ENCODE results near the gene NUDT14. TPM values are rescaled to one million over a fixed set of nuclear protein-coding genes. Genes with fewer than 3 reads are reported as not detected.
A peak's percentile ranks its signal among the peaks of the same experiment; 100 is the strongest.

The NUDT14 gene
- total and polyA plus RNA-seq, 2 of the 4 experiments (the other 2 are of a cell fraction): 5.6 to 9.3 TPM

GRCh38 chr14:105192866-105193731, 12.0 kb upstream of the NUDT14 start:
- H3K14ac ChIP-seq (replicated peaks; ENCODE audit: low read depth, low read length): no peak overlapping the region
- in situ Hi-C loops (cut with MboI; ENCODE audit: low sequenced_read_pairs) (no loop called here), intact Hi-C loops (cut with micrococcal nuclease) (no loop called here), dilution Hi-C loops (cut with HindIII; ENCODE audit: low sequenced_read_pairs, unreplicated experiment) (no loop called here)
- no peak overlapping the region for H2BK5ac ChIP-seq (ENCODE audit: low read depth, low read length, poor library complexity, severe bottlenecking)
- CTCF ChIA-PET: no interaction called here
- DNase-seq (peak; percentile 35), ATAC-seq (ENCODE audit: low read depth) (peak; percentile 50)
- WGBS, 2 experiments (ENCODE audit: extremely low coverage in 2 of 2, insufficient read length in 1 of 2): 40% methylated on average over 2 of the region's 29 CpGs; no CpG with 5 or more reads in 1 of the 2 experiments
- peaks cover 35% of the 10 kb centered on the region for H3K27me3 ChIP-seq (ENCODE audit: control insufficient read depth, insufficient read depth, low read length)
- H3K23ac ChIP-seq (ENCODE audit: low read depth, low read length): no peak overlapping the region
- no peak overlapping the region for H3K4me3 ChIP-seq (ENCODE audit: insufficient read depth, low read depth, low read length)
- H4K91ac ChIP-seq (ENCODE audit: insufficient read depth, low read depth, low read length): no peak overlapping the region; the same call in 1 of the 2 replicates
- no peaks in the 10 kb centered on the region for H3K36me3 ChIP-seq (ENCODE audit: control insufficient read depth, insufficient read depth, low read length)
- no peak overlapping the region for H3K18ac ChIP-seq (ENCODE audit: low read depth, low read length)
- H3K9ac ChIP-seq (ENCODE audit: low read depth, low read length): no peak overlapping the region
- H3K9me1 ChIP-seq (ENCODE audit: insufficient read depth, low read length): no peaks in the 10 kb centered on the region
- no peaks in the 10 kb centered on the region for H3K79me1 ChIP-seq (ENCODE audit: low read depth in 1 of 2, low read length in 2 of 2)
- H2AK5ac ChIP-seq (ENCODE audit: low read depth, low read length): peak overlapping the region; percentile 1; the same call in 1 of the 2 replicates
- BruUV-seq (replicated peaks): no TSS peak
- peaks cover 4% of the 10 kb centered on the region; the same call in 1 of the 2 replicates for H3K9me3 ChIP-seq (ENCODE audit: control insufficient read depth, insufficient read depth, low read length)
- no peak overlapping the region; the same call in 1 of the 2 replicates for H3K4me2 ChIP-seq (ENCODE audit: low read depth, low read length)
- no peak overlapping the region; the same call in 1 of the 2 replicates for H3K27ac ChIP-seq (ENCODE audit: insufficient read depth, low read length)
- H3K4ac ChIP-seq (ENCODE audit: low read depth, low read length): no peak overlapping the region; the same call in 1 of the 2 replicates
- H2AFZ ChIP-seq (replicated peaks; ENCODE audit: low read length, poor library complexity): peak overlapping the region; percentile 88
- peaks cover 10% of the 10 kb centered on the region; the same call in 1 of the 2 replicates for H3K4me1 ChIP-seq (ENCODE audit: control insufficient read depth, insufficient read depth, low read length)
- peak overlapping the region; percentile 63 to 71 for H4K8ac ChIP-seq (ENCODE audit: low read depth in 2 of 2, low read length in 2 of 2)
- H2AK9ac ChIP-seq (replicated peaks; ENCODE audit: low read depth, low read length, poor library complexity): peak overlapping the region; percentile 87
- H2BK20ac ChIP-seq (ENCODE audit: low read depth, low read length): no peak overlapping the region
- H2BK15ac ChIP-seq (ENCODE audit: low read depth, low read length): no peak overlapping the region
- POLR2A ChIA-PET (ENCODE audit: unreplicated experiment): no interaction called here
- H4K5ac ChIP-seq (ENCODE audit: low read depth, low read length): 0 out of 2 replicates have a peak overlapping the region, but pooled peaks have one; percentile 5
- H4K20me1 ChIP-seq (ENCODE audit: insufficient read depth, low read length): no peaks in the 10 kb centered on the region
- H2BK120ac ChIP-seq (ENCODE audit: low read depth, low read length): no peak overlapping the region
- H3K56ac ChIP-seq (ENCODE audit: extremely low read depth, insufficient read depth, low read length): no peak overlapping the region
- TF ChIP-seq POLR2A (IDR thresholded peaks at IDR 0.05; ENCODE audit: low read depth, low read length): no peak
- TF ChIP-seq MAZ (IDR thresholded peaks at IDR 0.05; ENCODE audit: borderline replicate concordance, low read depth, low read length): no peak; the same call in 1 of the 2 replicates
- TF ChIP-seq SMC3 (IDR thresholded peaks at IDR 0.05; ENCODE audit: low read depth, low read length): no peak
- TF ChIP-seq, protein P1, sequence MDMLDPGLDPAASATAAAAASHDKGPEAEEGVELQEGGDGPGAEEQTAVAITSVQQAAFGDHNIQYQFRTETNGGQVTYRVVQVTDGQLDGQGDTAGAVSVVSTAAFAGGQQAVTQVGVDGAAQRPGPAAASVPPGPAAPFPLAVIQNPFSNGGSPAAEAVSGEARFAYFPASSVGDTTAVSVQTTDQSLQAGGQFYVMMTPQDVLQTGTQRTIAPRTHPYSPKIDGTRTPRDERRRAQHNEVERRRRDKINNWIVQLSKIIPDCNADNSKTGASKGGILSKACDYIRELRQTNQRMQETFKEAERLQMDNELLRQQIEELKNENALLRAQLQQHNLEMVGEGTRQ (IDR thresholded peaks at IDR 0.05; ENCODE audit: low read depth, low read length): no peak
- TF ChIP-seq, protein P2, sequence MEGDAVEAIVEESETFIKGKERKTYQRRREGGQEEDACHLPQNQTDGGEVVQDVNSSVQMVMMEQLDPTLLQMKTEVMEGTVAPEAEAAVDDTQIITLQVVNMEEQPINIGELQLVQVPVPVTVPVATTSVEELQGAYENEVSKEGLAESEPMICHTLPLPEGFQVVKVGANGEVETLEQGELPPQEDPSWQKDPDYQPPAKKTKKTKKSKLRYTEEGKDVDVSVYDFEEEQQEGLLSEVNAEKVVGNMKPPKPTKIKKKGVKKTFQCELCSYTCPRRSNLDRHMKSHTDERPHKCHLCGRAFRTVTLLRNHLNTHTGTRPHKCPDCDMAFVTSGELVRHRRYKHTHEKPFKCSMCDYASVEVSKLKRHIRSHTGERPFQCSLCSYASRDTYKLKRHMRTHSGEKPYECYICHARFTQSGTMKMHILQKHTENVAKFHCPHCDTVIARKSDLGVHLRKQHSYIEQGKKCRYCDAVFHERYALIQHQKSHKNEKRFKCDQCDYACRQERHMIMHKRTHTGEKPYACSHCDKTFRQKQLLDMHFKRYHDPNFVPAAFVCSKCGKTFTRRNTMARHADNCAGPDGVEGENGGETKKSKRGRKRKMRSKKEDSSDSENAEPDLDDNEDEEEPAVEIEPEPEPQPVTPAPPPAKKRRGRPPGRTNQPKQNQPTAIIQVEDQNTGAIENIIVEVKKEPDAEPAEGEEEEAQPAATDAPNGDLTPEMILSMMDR (conservative IDR thresholded peaks at IDR 0.05; ENCODE audit: low read depth, low read length): no peak
- no peak for TF ChIP-seq FOS (IDR thresholded peaks at IDR 0.05; ENCODE audit: low read depth, low read length)
- no peak for TF ChIP-seq BHLHE40 (IDR thresholded peaks at IDR 0.05; ENCODE audit: low read depth, low read length)
- no peak for TF ChIP-seq RFX5 (IDR thresholded peaks at IDR 0.05; ENCODE audit: low read depth, low read length)
- no peak for TF ChIP-seq CHD1 (IDR thresholded peaks at IDR 0.05; ENCODE audit: low read depth, low read length)
- TF ChIP-seq ELK1 (IDR thresholded peaks at IDR 0.05; ENCODE audit: borderline replicate concordance, low read depth, low read length): no peak
- no peak for TF ChIP-seq NFE2L2 (IDR thresholded peaks at IDR 0.05; ENCODE audit: low read depth, low read length)
- no peak for TF ChIP-seq CEBPB (IDR thresholded peaks at IDR 0.05; ENCODE audit: low read depth, low read length)
- no peak for TF ChIP-seq RCOR1 (IDR thresholded peaks at IDR 0.05; ENCODE audit: insufficient replicate concordance, low read length)
- no peak for TF ChIP-seq MXI1 (IDR thresholded peaks at IDR 0.05; ENCODE audit: borderline replicate concordance, low read depth, low read length)
